ENCODE data around the gene ENTPD6. TPM values are rescaled to one million over a fixed set of nuclear protein-coding genes. Genes with fewer than 3 reads are reported as not detected.
A peak's percentile ranks its signal among the peaks of the same experiment; 100 is the strongest.
"Not testable (repeated sequence)": the region's sequence is repeated elsewhere in the genome, so short reads cannot be mapped to it uniquely, and the experiment has no call there.

ENTPD6 gene
- total and polyA plus RNA-seq, 10 donors, result 23.0 to 49.6 (median 35.6) TPM

GRCh38 chr20:25230166-25230831 lies 34.8 kb downstream of the ENTPD6 start:
- no peak overlapping the region for H3K4me3 ChIP-seq
- WGBS, 5 donors, result 77 to 85% (median 79%) methylated on average over 8 of the region's 8 CpGs
- peaks cover 0 to 18% (median 7%) of the 10 kb centered on the region in 6 donors for H3K36me3 ChIP-seq
- no peaks in the 10 kb centered on the region for H3K9me3 ChIP-seq
- intact Hi-C loops (cut with DNase I; ENCODE audit: low total_unique reads), result no loop called here
- TF ChIP-seq POLR2AphosphoS5 (IDR thresholded peaks at IDR 0.05) (no peak), CTCF (IDR thresholded peaks at IDR 0.05 in 8 of 11, conservative IDR thresholded peaks at IDR 0.05 in 3 of 11) (no peak), POLR2A (IDR thresholded peaks at IDR 0.05) (no peak)
- peak; percentile 60 for DNase-seq
- no peak overlapping the region for H3K27ac ChIP-seq
- peaks cover 0 to 22% (median 0%) of the 10 kb centered on the region in 6 donors for H3K4me1 ChIP-seq
- peaks cover 0 to 13% (median 0%) of the 10 kb centered on the region in 7 donors for H3K27me3 ChIP-seq (replicated peaks in 1 of 7)

- DNase-seq, result no peak
- Histone ChIP-seq H3K9me3 (no peaks in the 10 kb centered on the region), H3K4me3 (no peak overlapping the region), H3K36me3 (no peaks in the 10 kb centered on the region), H3K27ac (no peak overlapping the region), H3K27me3 (replicated peaks in 1 of 7) (peaks cover 0 to 42% (median 9%) of the 10 kb centered on the region in 7 donors), H3K4me1 (peaks cover 0 to 9% (median 0%) of the 10 kb centered on the region in 6 donors)
- WGBS, 5 donors, result 79 to 83% (median 82%) methylated on average over 10 of the region's 10 CpGs
- TF ChIP-seq CTCF (IDR thresholded peaks at IDR 0.05 in 8 of 11, conservative IDR thresholded peaks at IDR 0.05 in 3 of 11), result no peak
- no peak for TF ChIP-seq POLR2A (IDR thresholded peaks at IDR 0.05)
- no peak for TF ChIP-seq POLR2AphosphoS5 (IDR thresholded peaks at IDR 0.05)
- intact Hi-C loops (cut with DNase I; ENCODE audit: low total_unique reads), result no loop called here
Measured at GRCh38 chr20:25233016-25233772, 37.7 kb downstream of the ENTPD6 start.

- H3K4me1 ChIP-seq; DNase-seq; intact Hi-C loops (cut with DNase I; ENCODE audit: low total_unique reads): not testable (repeated sequence)
Measured at GRCh38 chr20:25234009-25234849, 38.7 kb downstream of the ENTPD6 start.

GRCh38 chr20:25236450-25237304 lies 41.2 kb downstream of the ENTPD6 start:
- TF ChIP-seq POLR2AphosphoS5 (IDR thresholded peaks at IDR 0.05), result no peak
- no peak for TF ChIP-seq CTCF (IDR thresholded peaks at IDR 0.05 in 8 of 11, conservative IDR thresholded peaks at IDR 0.05 in 3 of 11)
- TF ChIP-seq POLR2A (IDR thresholded peaks at IDR 0.05), result no peak
- no peaks in the 10 kb centered on the region for H3K4me1 ChIP-seq
- no peaks in the 10 kb centered on the region for H3K36me3 ChIP-seq
- intact Hi-C loops (cut with DNase I; ENCODE audit: low total_unique reads), result no loop called here
- no peak overlapping the region for H3K4me3 ChIP-seq
- no peak overlapping the region for H3K27ac ChIP-seq
- DNase-seq, result no peak
- WGBS, 5 donors, result 67 to 78% (median 74%) methylated on average over 13 to 15 of the region's 15 CpGs
- no peaks in the 10 kb centered on the region for H3K9me3 ChIP-seq
- peaks cover 0 to 57% (median 9%) of the 10 kb centered on the region in 7 donors for H3K27me3 ChIP-seq (replicated peaks in 1 of 7)

More at GRCh38 chr20:25234009-25234849, 38.7 kb downstream of the ENTPD6 start:
- H3K27ac ChIP-seq, H3K4me3 ChIP-seq, H3K36me3 ChIP-seq, H3K9me3 ChIP-seq: not testable (repeated sequence)
- peaks cover 0 to 50% (median 9%) of the 10 kb centered on the region in 7 donors for H3K27me3 ChIP-seq (replicated peaks in 1 of 7)
- 56 to 71% (median 67%) methylated on average over 8 of the region's 8 CpGs for WGBS, 5 donors

All from spleen (tissue), 11 donors.